Testis (tissue), 2 donors: ENCODE results near the gene FGF8.

Source experiments
- POLR2A ChIP-seq: fragments of 450-650 bp; IDR thresholded peaks from one replicate; pipeline ENCODE4 v1.6.1; 2017; ENCODE audit warnings: antibody characterized with exemption, mild to moderate bottlenecking, moderate library complexity
- TF ChIP-seq, protein P1 (sequence below), 3 experiments: fragments of 450-650 bp in 2 of 3; fragments of 200-600 bp in 1 of 3; sonication (generic) in 1 of 3; IDR thresholded peaks; one replicate each; pipeline ENCODE4 v1.5.1; 2016 to 2019; ENCODE audit warnings: antibody characterized with exemption in 3 of 3, mild to moderate bottlenecking in 2 of 3, moderate library complexity in 1 of 3

DNA sequence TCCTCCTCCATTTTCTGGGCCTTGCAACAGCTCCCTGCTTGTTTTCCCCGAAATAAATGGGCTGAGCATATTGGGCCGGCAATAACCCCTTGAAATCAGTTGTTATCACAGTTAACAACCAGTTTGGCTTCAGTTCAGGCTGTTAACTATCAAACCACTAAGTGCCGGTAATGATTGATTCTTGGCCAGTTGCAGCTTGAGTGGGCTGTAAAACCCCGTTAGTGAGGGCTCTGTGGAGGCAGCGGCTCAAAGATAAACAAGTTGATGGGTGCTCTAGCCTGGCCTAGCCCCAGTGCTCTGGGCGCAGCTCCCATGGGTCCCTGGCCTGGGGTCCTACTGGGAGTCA is 8.3 kb downstream of the FGF8 start:
- TF ChIP-seq, protein P1, sequence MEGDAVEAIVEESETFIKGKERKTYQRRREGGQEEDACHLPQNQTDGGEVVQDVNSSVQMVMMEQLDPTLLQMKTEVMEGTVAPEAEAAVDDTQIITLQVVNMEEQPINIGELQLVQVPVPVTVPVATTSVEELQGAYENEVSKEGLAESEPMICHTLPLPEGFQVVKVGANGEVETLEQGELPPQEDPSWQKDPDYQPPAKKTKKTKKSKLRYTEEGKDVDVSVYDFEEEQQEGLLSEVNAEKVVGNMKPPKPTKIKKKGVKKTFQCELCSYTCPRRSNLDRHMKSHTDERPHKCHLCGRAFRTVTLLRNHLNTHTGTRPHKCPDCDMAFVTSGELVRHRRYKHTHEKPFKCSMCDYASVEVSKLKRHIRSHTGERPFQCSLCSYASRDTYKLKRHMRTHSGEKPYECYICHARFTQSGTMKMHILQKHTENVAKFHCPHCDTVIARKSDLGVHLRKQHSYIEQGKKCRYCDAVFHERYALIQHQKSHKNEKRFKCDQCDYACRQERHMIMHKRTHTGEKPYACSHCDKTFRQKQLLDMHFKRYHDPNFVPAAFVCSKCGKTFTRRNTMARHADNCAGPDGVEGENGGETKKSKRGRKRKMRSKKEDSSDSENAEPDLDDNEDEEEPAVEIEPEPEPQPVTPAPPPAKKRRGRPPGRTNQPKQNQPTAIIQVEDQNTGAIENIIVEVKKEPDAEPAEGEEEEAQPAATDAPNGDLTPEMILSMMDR (IDR thresholded peaks at IDR 0.05), result no peak
- no peak for TF ChIP-seq POLR2A
